ENCODE data around the gene PSEN2. TPM values are rescaled to one million over a fixed set of nuclear protein-coding genes. Genes with fewer than 3 reads are reported as not detected.

Gene PSEN2
- total and polyA plus RNA-seq, 2 donors (not counting 3 experiments of a cell fraction or from before 2014, with no cell fraction given): 12.5 to 19.3 TPM

- Histone ChIP-seq H3K9me3 (replicated peaks; ENCODE audit: control insufficient read depth, insufficient read depth, low read length) (no peaks in the 10 kb centered on the region), H4K20me1 (replicated peaks; ENCODE audit: control insufficient read depth, extremely low read depth, insufficient read depth, low read length) (no peaks in the 10 kb centered on the region), H3K27ac (ENCODE audit: insufficient read depth, low read depth, low read length) (no peak overlapping the region), H3K9ac (replicated peaks; ENCODE audit: extremely low read depth, insufficient read depth, low read length) (no peak overlapping the region), H3K27me3 (ENCODE audit: control insufficient read depth in 2 of 2, insufficient read depth in 2 of 2, low read length in 2 of 2) (no peaks in the 10 kb centered on the region), H3K9me1 (replicated peaks; ENCODE audit: control insufficient read depth, extremely low read depth, insufficient read depth, low read length) (no peaks in the 10 kb centered on the region), H3K4me1 (ENCODE audit: control insufficient read depth, extremely low read depth, insufficient read depth, low read length) (peaks cover 16% of the 10 kb centered on the region), H3K79me2 (ENCODE audit: control insufficient read depth, insufficient read depth, low read length) (no peaks in the 10 kb centered on the region), H3K4me3 (replicated peaks in 1 of 3; ENCODE audit: insufficient read depth in 1 of 3, low read depth in 1 of 3, low read length in 3 of 3) (no peak overlapping the region), H3K4me2 (ENCODE audit: insufficient read depth, low read length) (no peak overlapping the region), H3K36me3 (ENCODE audit: control insufficient read depth in 2 of 2, extremely low read depth in 1 of 2, insufficient read depth in 2 of 2, low read length in 2 of 2) (no peaks in the 10 kb centered on the region), H2AFZ (ENCODE audit: low read depth, low read length) (no peak overlapping the region)
- no peak for DNase-seq (ENCODE audit: low read depth, low spot score)
- TF ChIP-seq EZH2 (IDR thresholded peaks at IDR 0.05; ENCODE audit: borderline replicate concordance, low read depth, low read length, severe bottlenecking) (no peak), MYC (IDR thresholded peaks at IDR 0.05; ENCODE audit: low read depth, low read length) (no peak), POLR2AphosphoS5 (IDR thresholded peaks at IDR 0.05; ENCODE audit: insufficient read depth, low read depth, low read length) (no peak), JUN (IDR thresholded peaks at IDR 0.05; ENCODE audit: borderline replicate concordance, insufficient read depth, insufficient read length, low read depth) (no peak), POLR2A (IDR thresholded peaks at IDR 0.05; ENCODE audit: low read depth, low read length) (no peak), CTCF (IDR thresholded peaks at IDR 0.05; ENCODE audit: extremely low read depth in 1 of 2, insufficient read depth in 1 of 2, low read depth in 1 of 2, low read length in 2 of 2) (no peak), GATA2 (IDR thresholded peaks at IDR 0.05; ENCODE audit: insufficient read depth, insufficient read length, low read depth, low read length) (no peak), FOS (IDR thresholded peaks at IDR 0.05; ENCODE audit: borderline replicate concordance, insufficient read depth, low read length) (no peak), MAX (IDR thresholded peaks at IDR 0.05; ENCODE audit: insufficient read depth, insufficient read length) (no peak)
- ChIA-PET POLR2A (no interaction called here), CTCF (interaction anchor here (0.9 to 1.3 kb wide), 2 partner anchors 8 to 11 kb away, joined by 3 read pairs; no protein-coding TSS in a partner anchor)
- BruUV-seq (replicated peaks): no TSS peak
- FAIRE-seq: peak; percentile 42
- intact Hi-C loops (cut with micrococcal nuclease) (loop anchor here (2.0 kb wide), 1 partner anchor 245 kb away; no protein-coding TSS in a partner anchor), dilution Hi-C loops (cut with MboI; ENCODE audit: extremely low pct_ligation_motif_present, low sequenced_read_pairs) (no loop called here)
Observed at GRCh38 chr1:226871636-226872327, 1.4 kb downstream of the PSEN2 start.
